Endothelial cell of umbilical vein (primary cell): Measurements from ENCODE around the gene FLNB. TPM values are rescaled to one million over a fixed set of nuclear protein-coding genes. Genes with fewer than 3 reads are reported as not detected.
"Not testable (repeated sequence)": the region's sequence is repeated elsewhere in the genome, so short reads cannot be mapped to it uniquely, and the experiment has no call there.

Source experiments
- BruUV-seq: library from RNA; stranded (reverse); fragments of 400-500 nt; replicated peaks from 2 replicates; lab custom pipeline; 2021; lab: Mats Ljungman, UMichigan
- CTCF ChIA-PET: fragments of 300-600, 350-600 bp; sonication (Branson Sonifier 250); formaldehyde crosslinking; loops from one replicate; lab custom pipeline; 2021; ENCODE audit warnings: antibody characterized with exemption, inconsistent platforms; lab: Charles Lee
- POLR2A ChIA-PET: fragments of 300-600, 350-600 bp; sonication (Branson Sonifier 250); formaldehyde crosslinking; loops from one replicate; lab custom pipeline; 2021; ENCODE audit warnings: antibody characterized with exemption, inconsistent platforms; lab: Charles Lee
- DNase-seq: peaks from one replicate; pipeline ENCODE4 v3.0.0-alpha.2; 2011; ENCODE audit warnings: low read depth, low spot score
- FAIRE-seq: peaks from 2 replicates; lab custom pipeline; 2011; peaks lifted over from hg19 to GRCh38; lab: Jason Lieb, UNC
- H2AFZ ChIP-seq: 2 replicates; pipeline ENCODE4 v1.6.0; 2012; ENCODE audit warnings: low read depth, low read length, control low read depth, inconsistent platforms
- H3K27ac ChIP-seq: 2 replicates; pipeline ENCODE4 v1.5.1; 2011; ENCODE audit warnings: low read depth, mild to moderate bottlenecking, control low read depth, low read length, moderate library complexity; ENCODE audit not compliant: insufficient read depth
- H3K27me3 ChIP-seq, 2 experiments: 2 replicates each; pipeline versions ENCODE4 v1.6.0 to v1.6.1; 2011; ENCODE audit warnings: low read length in 2 of 2, mixed read lengths in 1 of 2; ENCODE audit not compliant: control insufficient read depth in 2 of 2, insufficient read depth in 2 of 2
- H3K36me3 ChIP-seq, 2 experiments: 2 replicates in 1 of 2; 3 replicates in 1 of 2; pipeline ENCODE4 v1.5.1; 2011; ENCODE audit warnings: low read length in 2 of 2, mild to moderate bottlenecking in 1 of 2, moderate library complexity in 1 of 2; ENCODE audit not compliant: control insufficient read depth in 2 of 2, insufficient read depth in 2 of 2; ENCODE audit errors: extremely low read depth in 1 of 2
- H3K4me1 ChIP-seq: 3 replicates; pipeline ENCODE4 v1.5.1; 2011; ENCODE audit warnings: mild to moderate bottlenecking, low read length; ENCODE audit not compliant: control insufficient read depth, insufficient read depth; ENCODE audit errors: extremely low read depth
- H3K4me2 ChIP-seq: 2 replicates; pipeline ENCODE4 v1.6.1; 2011; ENCODE audit warnings: low read length, control low read depth, mixed read lengths; ENCODE audit not compliant: insufficient read depth
- H3K4me3 ChIP-seq, 3 experiments: fragments of 200-600 bp in 1 of 3; sonication (generic), shearing (Covaris generic) in 1 of 3; replicated peaks in 1 of 3; 2 replicates each; pipeline ENCODE4 v1.5.1; 2011 to 2016; ENCODE audit warnings: control low read depth in 3 of 3, low read length in 3 of 3, mild to moderate bottlenecking in 2 of 3, inconsistent platforms in 1 of 3, low read depth in 1 of 3, moderate library complexity in 1 of 3; ENCODE audit not compliant: insufficient read depth in 1 of 3
- H3K79me2 ChIP-seq: 2 replicates; pipeline ENCODE4 v1.6.0; 2012; ENCODE audit warnings: low read length, inconsistent platforms; ENCODE audit not compliant: control insufficient read depth, insufficient read depth
- H3K9ac ChIP-seq: replicated peaks from 2 replicates; pipeline ENCODE3; 2011; ENCODE audit warnings: low read length, control low read depth; ENCODE audit not compliant: insufficient read depth; ENCODE audit errors: extremely low read depth
- H3K9me1 ChIP-seq: replicated peaks from 3 replicates; pipeline ENCODE4 v1.6.0; 2011; ENCODE audit warnings: mild to moderate bottlenecking, low read length; ENCODE audit not compliant: control insufficient read depth, insufficient read depth; ENCODE audit errors: extremely low read depth
- H3K9me3 ChIP-seq: replicated peaks from 2 replicates; pipeline ENCODE4 v1.5.1; 2012; ENCODE audit warnings: low read length, inconsistent platforms; ENCODE audit not compliant: control insufficient read depth, insufficient read depth
- H4K20me1 ChIP-seq: replicated peaks from 2 replicates; pipeline ENCODE3; 2011; ENCODE audit warnings: mild to moderate bottlenecking, low read length; ENCODE audit not compliant: control insufficient read depth, insufficient read depth; ENCODE audit errors: extremely low read depth
- EZH2 ChIP-seq: IDR thresholded peaks from 2 replicates; pipeline ENCODE4 v1.6.1; 2012; ENCODE audit warnings: borderline replicate concordance, low read depth, mild to moderate bottlenecking, moderate library complexity, low read length, inconsistent platforms; ENCODE audit not compliant: severe bottlenecking
- FOS ChIP-seq: IDR thresholded peaks from 2 replicates; pipeline ENCODE4 v1.6.1; 2011; ENCODE audit warnings: mild to moderate bottlenecking, low read length, moderate library complexity, borderline replicate concordance; ENCODE audit not compliant: insufficient read depth
- GATA2 ChIP-seq: IDR thresholded peaks from 2 replicates; pipeline ENCODE4 v1.7.0; 2011; ENCODE audit warnings: low read depth, mild to moderate bottlenecking, moderate library complexity, mixed read lengths, low read length; ENCODE audit not compliant: insufficient read length, insufficient read depth
- JUN ChIP-seq: IDR thresholded peaks from 2 replicates; pipeline ENCODE4 v1.6.1; 2011; ENCODE audit warnings: borderline replicate concordance, low read depth; ENCODE audit not compliant: insufficient read length, insufficient read depth
- MAX ChIP-seq: IDR thresholded peaks from 2 replicates; pipeline ENCODE4 v1.6.1; 2011; ENCODE audit not compliant: insufficient read depth, insufficient read length
- MYC ChIP-seq: IDR thresholded peaks from one replicate; pipeline ENCODE4 v1.6.1; 2011; ENCODE audit warnings: mild to moderate bottlenecking, low read depth, low read length
- POLR2A ChIP-seq: IDR thresholded peaks from 2 replicates; pipeline ENCODE4 v1.6.1; 2012; ENCODE audit warnings: low read depth, mild to moderate bottlenecking, control low read depth, low read length
- POLR2AphosphoS5 ChIP-seq: IDR thresholded peaks from 2 replicates; pipeline ENCODE4 v1.6.1; 2012; ENCODE audit warnings: low read depth, mild to moderate bottlenecking, control low read depth, low read length, moderate library complexity; ENCODE audit not compliant: insufficient read depth
- dilution Hi-C: fragments of 300-500 bp; cut with MboI; formaldehyde crosslinking; loops from one replicate; pipeline ENCODE4 v1.15.0; 2019; ENCODE audit warnings: low sequenced_read_pairs; ENCODE audit not compliant: extremely low pct_ligation_motif_present
- intact Hi-C: fragments of 100-400 bp; cut with micrococcal nuclease; formaldehyde crosslinking; loops from one replicate; pipeline ENCODE4 v1.10.0; 2022
- polyA plus RNA-seq, 4 experiments: library from polyadenylated mRNA; depleted of rRNA in 3 of 4; stranded (reverse) in 3 of 4; unstranded in 1 of 4; fragments of >200 nt; gene quantifications; 2 replicates each; pipeline versions ENCODE4 v1.2.1 to v1.2.3, GENCODE V29; 2011 to 2012; ENCODE audit warnings: missing spikeins in 1 of 4
- total RNA-seq: library from RNA; stranded (reverse); gene quantifications from 2 replicates; pipeline ENCODE4 v1.2.3, GENCODE V29; 2021
- TF ChIP-seq, protein P1 (sequence below), 2 donors: IDR thresholded peaks; 1 replicate in 1 of 2; 2 replicates in 1 of 2; pipeline ENCODE4 v1.5.1; 2011; ENCODE audit warnings: low read length in 2 of 2, mild to moderate bottlenecking in 2 of 2, moderate library complexity in 2 of 2, control low read depth in 1 of 2, inconsistent platforms in 1 of 2, low read depth in 1 of 2; ENCODE audit not compliant: insufficient read depth in 1 of 2; ENCODE audit errors: extremely low read depth in 1 of 2

The FLNB gene
- total and polyA plus RNA-seq, 2 donors (not counting 3 experiments of a cell fraction or from before 2014, with no cell fraction given), result 479 to 670 TPM

DNA sequence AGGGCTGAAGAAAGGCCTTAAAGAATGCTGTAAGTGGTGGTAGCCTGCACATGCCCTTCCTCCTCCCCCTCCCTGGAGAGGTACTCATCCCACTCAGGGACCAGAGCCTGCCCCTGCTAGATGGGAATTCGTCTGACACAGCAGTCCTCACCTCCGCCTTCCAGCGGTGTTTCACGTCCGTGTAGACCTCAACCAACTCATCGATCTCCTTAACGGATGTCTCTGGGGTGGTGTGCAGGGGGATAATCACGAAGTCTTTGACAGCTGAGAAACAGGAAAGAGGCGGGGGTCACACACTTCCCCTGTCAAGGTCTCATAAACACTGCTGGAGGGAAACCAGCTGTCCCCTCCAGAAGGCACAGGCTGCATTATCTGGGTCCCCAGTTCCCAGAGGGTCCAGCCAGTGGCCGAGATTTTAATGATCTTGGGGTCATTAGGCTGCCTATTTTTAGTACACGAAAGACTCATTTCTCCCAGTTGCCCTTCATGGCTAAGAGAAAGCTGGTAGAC, 192.7 kb downstream of the FLNB start:
- dilution Hi-C loops, result no loop called here
- Histone ChIP-seq H3K4me1 (peaks cover 21% of the 10 kb centered on the region), H3K4me2 (no peak overlapping the region), H3K4me3 (no peak overlapping the region), H3K9ac (no peak overlapping the region), H3K27ac (no peak overlapping the region), H3K79me2 (no peaks in the 10 kb centered on the region), H2AFZ (peak overlapping the region; percentile 31), H3K9me3 (no peaks in the 10 kb centered on the region), H3K36me3 (no peaks in the 10 kb centered on the region), H3K27me3 (no peaks in the 10 kb centered on the region), H4K20me1 (no peaks in the 10 kb centered on the region), H3K9me1 (no peaks in the 10 kb centered on the region)
- no TSS peak for BruUV-seq
- ChIA-PET CTCF (interaction anchor here (0.6 to 6.6 kb wide), 8 partner anchors 11 to 105 kb away, joined by 3 to 37 read pairs (median 14); partner anchors contain the start of genes HTD2 and RPP14), POLR2A (no interaction called here)
- TF ChIP-seq POLR2A (no peak), MAX (no peak), JUN (no peak), GATA2 (no peak), MYC (no peak), EZH2 (no peak), FOS (no peak), POLR2AphosphoS5 (no peak)
- TF ChIP-seq, protein P1, sequence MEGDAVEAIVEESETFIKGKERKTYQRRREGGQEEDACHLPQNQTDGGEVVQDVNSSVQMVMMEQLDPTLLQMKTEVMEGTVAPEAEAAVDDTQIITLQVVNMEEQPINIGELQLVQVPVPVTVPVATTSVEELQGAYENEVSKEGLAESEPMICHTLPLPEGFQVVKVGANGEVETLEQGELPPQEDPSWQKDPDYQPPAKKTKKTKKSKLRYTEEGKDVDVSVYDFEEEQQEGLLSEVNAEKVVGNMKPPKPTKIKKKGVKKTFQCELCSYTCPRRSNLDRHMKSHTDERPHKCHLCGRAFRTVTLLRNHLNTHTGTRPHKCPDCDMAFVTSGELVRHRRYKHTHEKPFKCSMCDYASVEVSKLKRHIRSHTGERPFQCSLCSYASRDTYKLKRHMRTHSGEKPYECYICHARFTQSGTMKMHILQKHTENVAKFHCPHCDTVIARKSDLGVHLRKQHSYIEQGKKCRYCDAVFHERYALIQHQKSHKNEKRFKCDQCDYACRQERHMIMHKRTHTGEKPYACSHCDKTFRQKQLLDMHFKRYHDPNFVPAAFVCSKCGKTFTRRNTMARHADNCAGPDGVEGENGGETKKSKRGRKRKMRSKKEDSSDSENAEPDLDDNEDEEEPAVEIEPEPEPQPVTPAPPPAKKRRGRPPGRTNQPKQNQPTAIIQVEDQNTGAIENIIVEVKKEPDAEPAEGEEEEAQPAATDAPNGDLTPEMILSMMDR (IDR thresholded peaks at IDR 0.05; ENCODE audit: extremely low read depth in 1 of 2, insufficient read depth in 1 of 2, low read depth in 1 of 2, low read length in 2 of 2), result no peak
- FAIRE-seq (no peak), DNase-seq (peak; percentile 51)
- intact Hi-C loops, result no loop called here

DNA sequence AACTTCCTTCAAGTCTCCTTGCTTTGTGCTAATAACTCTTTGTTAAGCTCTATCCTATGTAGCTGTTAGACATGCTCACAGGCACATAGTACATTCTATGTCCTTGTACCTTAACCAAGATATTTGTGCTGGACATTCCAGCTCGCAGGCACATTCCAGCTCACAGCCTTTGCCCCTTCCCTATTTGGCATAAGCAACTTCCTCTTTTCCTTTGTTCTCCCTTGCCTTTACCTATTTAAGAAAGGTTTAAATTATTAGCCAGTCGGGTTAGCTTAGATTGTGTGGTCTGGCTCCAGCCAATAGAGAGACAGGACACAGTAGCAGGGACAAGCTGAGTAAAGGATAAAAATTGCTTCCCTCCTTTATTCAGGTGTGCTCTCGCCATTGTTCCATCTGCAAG, 193.2 kb downstream of the FLNB start:
- BruUV-seq, H3K27ac ChIP-seq, H3K36me3 ChIP-seq, H2AFZ ChIP-seq, H3K27me3 ChIP-seq, H4K20me1 ChIP-seq, dilution Hi-C loops, H3K4me3 ChIP-seq, H3K9ac ChIP-seq, H3K9me3 ChIP-seq, FAIRE-seq, H3K9me1 ChIP-seq, intact Hi-C loops, H3K79me2 ChIP-seq, POLR2A ChIA-PET, H3K4me2 ChIP-seq: not testable (repeated sequence)
- DNase-seq, result peak; percentile 46
- CTCF ChIA-PET, result interaction anchor here (1.4 to 3.6 kb wide), 5 partner anchors 11 to 105 kb away, joined by 6 to 29 read pairs (median 14); partner anchors contain the start of genes HTD2 and RPP14
- peaks cover 21% of the 10 kb centered on the region for H3K4me1 ChIP-seq
